HG03558 (cell line): ENCODE data around the gene TGM1.
A peak's percentile ranks its signal among the peaks of the same experiment; 100 is the strongest.
"Not testable (repeated sequence)": the region's sequence is repeated elsewhere in the genome, so short reads cannot be mapped to it uniquely, and the experiment has no call there.

ENCODE experiments used
- ATAC-seq: cut with Tn5 transposase; IDR thresholded peaks from one replicate; pipeline ENCODE4 v1.9.1; 2021; ENCODE audit warnings: moderate number of reproducible peaks; ENCODE audit not compliant: unreplicated experiment; ENCODE audit errors: extremely low read depth

Gene TGM1

DNA sequence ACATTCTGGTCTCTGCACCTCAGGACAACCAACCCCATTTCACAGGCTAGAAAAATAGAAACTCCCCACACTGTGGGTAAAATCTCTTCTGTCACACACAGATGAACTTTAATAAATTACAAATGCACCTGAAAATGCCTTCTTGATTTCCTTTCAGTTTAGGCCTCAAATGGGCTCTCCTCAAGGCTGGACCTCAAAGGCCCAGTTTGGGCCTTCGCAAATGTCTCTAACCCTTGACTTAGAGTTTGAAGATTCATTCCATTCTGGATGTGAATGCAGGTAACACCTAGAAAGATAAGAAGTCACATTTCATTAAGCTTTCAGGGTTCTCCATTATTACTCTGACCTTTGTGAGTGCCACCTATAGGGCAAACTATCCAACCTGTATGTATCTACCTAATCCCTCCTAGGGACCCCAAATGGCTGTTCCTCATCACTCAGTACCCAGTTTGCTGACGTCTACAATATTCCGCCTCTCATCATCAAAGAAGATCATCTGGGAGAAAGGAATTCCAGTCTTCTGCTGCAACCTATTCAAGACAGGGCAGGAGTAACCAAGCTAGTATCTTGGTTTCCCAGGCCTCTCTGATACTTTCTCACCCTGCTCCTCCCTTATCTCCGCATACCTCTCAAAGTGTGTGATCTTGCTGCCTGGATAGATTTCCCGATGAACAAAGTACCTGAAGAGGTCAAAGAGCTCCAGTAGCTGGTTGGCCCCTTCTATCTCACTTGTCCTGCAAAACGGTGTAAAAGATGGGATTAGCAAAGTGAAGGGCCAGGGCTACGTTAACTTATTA lies 48.9 kb downstream of the TGM1 start:
- no peak for ATAC-seq

DNA sequence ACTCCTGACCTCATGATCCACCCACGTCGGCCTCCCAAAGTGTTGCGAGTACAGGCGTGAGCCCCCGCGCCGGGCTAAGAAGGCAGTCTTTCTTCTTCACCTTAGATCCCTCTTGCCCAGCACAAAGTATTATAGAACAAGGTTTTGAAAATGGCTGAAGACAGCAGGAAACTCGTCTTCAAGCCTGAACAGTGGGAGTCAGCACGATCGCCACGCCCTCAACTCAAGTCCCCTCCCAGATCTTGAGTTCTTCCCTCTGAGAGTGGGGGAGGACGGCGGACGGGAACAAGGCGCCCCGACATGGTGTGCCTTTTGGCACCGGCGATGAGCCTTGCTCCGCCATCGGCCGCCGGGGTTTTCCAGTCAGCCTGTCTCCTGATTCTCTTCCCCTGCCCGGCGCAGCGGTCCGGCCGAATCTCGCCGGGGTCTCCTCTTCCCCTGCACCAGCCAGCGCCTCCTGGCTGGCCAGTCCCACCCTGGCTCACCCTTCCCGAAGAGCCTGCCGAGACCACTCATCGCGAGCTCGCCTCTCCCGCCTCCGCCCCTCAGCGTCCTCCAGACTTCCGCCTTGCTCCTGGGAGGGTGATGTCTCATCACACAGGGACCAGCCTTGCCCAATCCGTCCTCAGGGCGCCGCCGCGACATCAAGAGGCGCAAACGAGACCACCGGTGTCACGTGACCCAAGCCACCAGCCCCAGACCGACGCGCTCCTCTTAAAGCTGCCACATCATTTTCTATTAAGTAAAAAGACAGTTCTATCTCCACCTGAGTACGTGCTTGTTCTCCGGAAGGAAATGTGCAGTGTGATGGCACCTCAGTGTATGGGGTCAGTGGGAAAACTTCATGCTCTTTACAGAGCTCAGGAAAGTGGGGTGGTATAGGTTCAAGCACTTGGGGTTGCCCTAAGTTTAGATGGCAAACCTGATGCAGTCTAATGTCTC lies 49.8 kb downstream of the TGM1 start, which contains the start of gene CHMP4A:
CHMP4A (minus strand) TSS at position 565 of the 942 bp plus-strand sequence; CDS start at position 516, 49 bp downstream.
- ATAC-seq = peak; percentile 46

DNA sequence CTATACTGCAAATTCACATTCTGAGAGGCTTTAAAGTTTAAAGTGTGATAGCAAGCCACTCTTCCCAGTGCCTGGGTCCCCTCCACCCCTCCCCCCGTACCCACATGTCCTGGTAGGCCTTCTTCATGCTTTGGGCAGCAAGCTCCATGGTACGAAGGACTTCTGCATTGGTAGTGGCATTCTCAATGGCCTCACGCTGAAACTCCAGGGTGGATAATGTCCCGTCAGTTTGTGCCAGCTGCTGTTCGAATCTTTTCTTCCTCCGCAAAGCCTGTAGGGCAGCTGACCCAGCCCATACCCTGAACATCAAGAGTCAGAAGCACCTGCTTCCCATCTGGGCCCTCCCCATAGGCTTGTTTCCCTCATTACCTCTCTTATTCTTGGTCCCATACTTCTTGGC lies 51.7 kb downstream of the TGM1 start:
- ATAC-seq = no peak

DNA sequence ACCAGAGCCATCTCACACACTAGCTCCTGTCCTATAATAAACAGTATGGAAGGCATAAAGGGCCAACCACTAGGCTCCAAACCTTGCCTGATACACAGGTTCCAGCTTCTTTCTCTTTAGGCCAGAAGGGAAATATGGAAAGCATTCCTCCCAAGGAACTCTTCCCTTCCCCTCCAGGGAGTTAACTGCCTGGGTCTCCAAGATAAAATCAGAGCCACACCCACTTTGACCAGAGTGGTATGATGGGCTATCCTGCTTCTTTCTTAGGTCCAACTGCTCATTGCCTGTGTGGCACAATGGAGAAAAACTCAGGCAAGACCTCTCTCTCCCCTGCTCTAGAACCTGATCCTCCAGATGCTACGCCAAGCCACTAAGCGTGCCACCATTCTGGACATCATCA lies 55.4 kb downstream of the TGM1 start:
- no peak for ATAC-seq

DNA sequence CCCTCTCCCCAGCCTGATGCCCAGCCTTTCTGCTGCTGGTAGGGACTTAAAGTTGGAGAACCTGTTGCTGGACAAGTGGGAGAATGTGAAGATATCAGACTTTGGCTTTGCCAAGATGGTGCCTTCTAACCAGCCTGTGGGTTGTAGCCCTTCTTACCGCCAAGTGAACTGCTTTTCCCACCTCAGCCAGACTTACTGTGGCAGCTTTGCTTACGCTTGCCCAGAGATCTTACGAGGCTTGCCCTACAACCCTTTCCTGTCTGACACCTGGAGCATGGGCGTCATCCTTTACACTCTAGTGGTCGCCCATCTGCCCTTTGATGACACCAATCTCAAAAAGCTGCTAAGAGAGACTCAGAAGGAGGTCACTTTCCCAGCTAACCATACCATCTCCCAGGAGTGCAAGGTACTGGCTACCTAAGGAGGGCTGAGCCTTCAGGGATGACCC lies 55.8 kb downstream of the TGM1 start:
- ATAC-seq = no peak

DNA sequence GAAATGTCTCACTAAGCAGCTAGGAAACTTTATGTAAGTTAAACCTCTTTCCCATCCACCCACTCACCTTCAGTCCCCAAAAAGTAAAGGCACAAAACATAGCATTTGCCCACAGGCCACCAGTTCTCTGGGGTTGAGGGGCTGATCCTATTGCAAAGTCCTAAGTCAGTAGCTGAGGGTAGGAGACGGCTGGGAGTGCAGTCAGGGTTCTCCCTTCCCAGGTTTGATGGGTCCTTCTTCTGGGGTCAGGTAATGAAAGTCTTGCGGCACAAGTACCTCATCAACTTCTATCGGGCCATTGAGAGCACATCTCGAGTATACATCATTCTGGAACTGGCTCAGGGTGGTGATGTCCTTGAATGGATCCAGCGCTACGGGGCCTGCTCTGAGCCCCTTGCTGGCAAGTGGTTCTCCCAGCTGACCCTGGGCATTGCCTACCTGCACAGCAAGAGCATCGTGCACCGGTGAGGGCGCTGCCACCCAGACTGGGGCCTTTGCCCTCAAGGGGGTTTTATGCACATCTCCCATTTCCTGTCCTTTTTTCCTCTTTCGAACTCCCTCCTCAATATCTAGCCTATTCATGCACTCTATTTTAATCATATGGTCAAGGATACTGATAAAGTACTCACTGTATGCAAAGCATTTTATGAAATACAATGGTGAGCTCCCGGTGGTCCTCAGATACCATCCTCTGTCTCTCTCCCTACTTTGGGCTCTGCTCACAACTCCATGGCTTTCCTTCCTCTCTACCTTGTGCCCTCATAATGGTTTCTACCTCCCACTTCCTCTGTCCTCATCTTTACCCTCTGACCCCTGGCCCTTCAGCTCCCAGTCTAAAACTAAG lies 56.5 kb downstream of the TGM1 start:
- ATAC-seq = no peak

DNA sequence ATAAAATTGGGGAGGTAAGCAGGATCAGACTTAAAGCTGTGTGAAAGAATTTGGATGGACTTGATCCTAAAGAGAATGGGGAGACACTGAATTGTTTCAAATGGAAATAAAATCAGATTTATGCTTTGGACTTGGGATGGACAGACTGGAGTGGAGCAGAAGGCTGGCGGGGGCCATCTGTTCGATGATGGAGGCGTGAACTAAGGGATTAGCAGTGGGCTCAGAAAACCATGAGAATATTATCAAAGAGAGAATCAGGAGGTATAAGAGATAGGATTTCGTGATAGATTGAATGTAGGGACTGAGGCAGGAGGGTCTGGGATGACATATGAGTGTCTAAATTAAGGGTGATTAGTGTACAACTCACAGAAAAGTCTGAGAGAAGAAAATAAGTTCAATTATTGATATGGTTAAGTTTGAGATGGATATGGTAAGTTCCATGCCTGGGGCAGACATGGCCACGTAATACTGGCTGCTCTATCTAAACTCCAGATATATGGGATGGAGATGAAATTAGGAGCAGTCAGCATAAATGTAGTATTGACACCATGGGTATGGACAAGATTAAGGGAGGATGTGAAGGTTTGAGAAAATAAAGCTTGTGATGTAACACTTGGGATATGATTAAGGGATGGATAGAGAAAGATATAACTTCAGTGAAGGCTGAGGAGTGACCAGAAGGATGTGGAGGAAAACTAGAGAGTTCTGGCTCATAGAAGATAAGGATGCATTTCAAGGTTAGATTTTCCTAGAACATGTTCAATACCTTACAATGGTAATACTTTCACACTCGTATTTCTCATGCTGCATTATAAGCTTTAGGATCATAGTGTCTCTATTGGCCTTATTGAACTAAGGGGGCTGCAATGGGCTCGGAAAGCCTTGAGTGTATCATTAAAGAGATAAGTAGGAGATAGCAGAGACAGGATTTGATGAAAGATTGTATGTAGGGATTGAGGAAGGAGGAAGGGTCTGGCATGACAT lies 58.5 kb downstream of the TGM1 start:
- ATAC-seq = no peak

DNA sequence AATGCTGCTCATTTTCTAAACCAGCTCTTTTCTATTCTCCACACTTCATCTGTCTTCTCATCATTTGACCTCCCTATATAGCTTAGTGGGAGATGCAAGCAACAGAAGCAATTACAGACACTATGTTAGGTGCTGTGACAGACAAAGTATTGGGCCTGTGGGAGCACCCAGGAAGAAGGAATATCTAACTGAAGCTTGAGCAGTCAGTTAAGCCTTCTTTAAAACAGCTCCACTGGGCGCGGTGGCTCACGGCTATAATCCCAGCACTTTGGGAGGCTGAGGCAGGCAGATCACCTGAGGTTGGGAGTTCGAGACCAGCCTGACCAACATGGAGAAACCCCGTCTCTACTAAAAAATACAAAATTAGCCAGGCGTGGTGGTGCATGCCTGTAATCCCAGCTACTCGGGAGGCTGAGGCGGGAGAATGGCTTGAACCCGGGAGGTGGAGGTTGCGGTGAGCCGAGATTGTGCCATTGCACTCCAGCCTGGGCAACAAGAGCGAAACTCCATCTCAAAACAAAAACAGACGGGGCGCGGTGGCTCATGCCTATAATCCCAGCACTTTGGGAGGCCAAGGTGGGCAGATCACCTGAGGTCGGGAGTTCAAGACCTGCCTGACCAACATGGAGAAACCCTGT lies 59.6 kb downstream of the TGM1 start:
- ATAC-seq = not testable (repeated sequence)

DNA sequence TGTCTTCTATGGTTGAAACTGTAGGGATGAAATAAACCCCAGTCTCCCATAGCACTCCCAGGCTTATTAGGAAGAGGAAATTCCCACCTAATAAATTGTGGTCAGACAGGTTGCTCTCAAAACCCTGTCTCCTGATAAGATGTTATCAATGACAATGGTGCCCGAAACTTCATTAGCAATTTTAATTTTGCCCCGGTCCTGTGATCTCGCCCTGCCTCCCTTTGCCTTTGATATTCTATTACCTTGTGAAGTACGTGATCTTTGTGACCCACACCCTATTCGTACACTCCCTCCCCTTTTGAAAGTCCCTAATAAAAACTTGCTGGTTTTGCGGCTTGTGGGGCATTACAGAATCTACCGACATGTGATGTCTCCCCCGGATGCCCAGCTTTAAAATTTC lies 60.4 kb downstream of the TGM1 start:
- ATAC-seq = not testable (repeated sequence)
